Parathyroid adenoma (tissue), 2 donors: ENCODE measurements around the gene MCC.
"Not testable (repeated sequence)": the region's sequence is repeated elsewhere in the genome, so short reads cannot be mapped to it uniquely, and the experiment has no call there.

Experiments used
- H2AFZ ChIP-seq: fragments of 300-600 bp; sonication (generic); one replicate; pipeline ENCODE4 v1.7.0; 2017; ENCODE audit warnings: antibody characterized with exemption, mild to moderate bottlenecking
- H3K27ac ChIP-seq: fragments of 300-600 bp; sonication (generic); one replicate; pipeline ENCODE4 v1.7.0; 2017
- H3K27me3 ChIP-seq: fragments of 300-600 bp; sonication (generic); one replicate; pipeline ENCODE4 v1.7.0; 2017; ENCODE audit warnings: low read length; ENCODE audit not compliant: control insufficient read depth, insufficient read depth
- H3K36me3 ChIP-seq: fragments of 300-600 bp; sonication (generic); one replicate; pipeline ENCODE4 v1.7.0; 2017; ENCODE audit warnings: low read length; ENCODE audit not compliant: control insufficient read depth, insufficient read depth
- H3K4me1 ChIP-seq: fragments of 300-600 bp; sonication (generic); one replicate; pipeline ENCODE4 v1.7.0; 2017; ENCODE audit warnings: control low read depth
- H3K4me2 ChIP-seq: fragments of 300-600 bp; sonication (generic); one replicate; pipeline ENCODE4 v1.7.0; 2017; ENCODE audit warnings: low read length
- H3K4me3 ChIP-seq: fragments of 300-600 bp; sonication (generic); one replicate; pipeline ENCODE4 v1.7.0; 2017; ENCODE audit warnings: low read depth, low read length
- H3K79me2 ChIP-seq: fragments of 300-600 bp; sonication (generic); one replicate; pipeline ENCODE4 v1.7.0; 2017; ENCODE audit warnings: control low read depth
- H3K9ac ChIP-seq: fragments of 300-600 bp; sonication (generic); one replicate; pipeline ENCODE4 v1.7.0; 2017; ENCODE audit warnings: mild to moderate bottlenecking
- H3K9me3 ChIP-seq: fragments of 300-600 bp; sonication (generic); one replicate; pipeline ENCODE4 v1.7.0; 2017; ENCODE audit warnings: low read length; ENCODE audit not compliant: control insufficient read depth
- TF ChIP-seq, protein P1 (sequence below): fragments of 300-600 bp; sonication (generic); IDR thresholded peaks from one replicate; pipeline ENCODE4 v1.7.0; 2017; ENCODE audit warnings: antibody characterized with exemption, mild to moderate bottlenecking
- donor health status: primary hyperparathyroidism.

MCC gene

DNA sequence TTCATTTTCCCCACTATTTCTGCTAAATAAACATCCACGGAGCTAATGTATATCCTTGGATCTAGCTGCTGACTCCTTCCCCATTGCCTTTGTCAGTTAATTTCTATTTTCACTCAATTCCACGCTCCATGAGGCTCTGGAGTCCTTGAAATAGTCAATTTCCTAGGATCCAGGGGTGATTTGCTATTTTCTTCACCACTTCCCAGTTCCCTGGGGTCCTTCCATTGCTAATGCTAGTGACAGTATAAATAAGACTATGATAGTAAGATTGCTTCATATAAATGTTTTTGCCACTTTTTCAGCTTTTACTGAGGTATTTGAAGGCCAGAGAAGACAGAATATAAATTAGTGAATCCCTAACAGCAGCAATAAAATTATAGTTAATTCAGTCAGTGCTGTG is 66.6 kb downstream of the MCC start:
- TF ChIP-seq, protein P1, sequence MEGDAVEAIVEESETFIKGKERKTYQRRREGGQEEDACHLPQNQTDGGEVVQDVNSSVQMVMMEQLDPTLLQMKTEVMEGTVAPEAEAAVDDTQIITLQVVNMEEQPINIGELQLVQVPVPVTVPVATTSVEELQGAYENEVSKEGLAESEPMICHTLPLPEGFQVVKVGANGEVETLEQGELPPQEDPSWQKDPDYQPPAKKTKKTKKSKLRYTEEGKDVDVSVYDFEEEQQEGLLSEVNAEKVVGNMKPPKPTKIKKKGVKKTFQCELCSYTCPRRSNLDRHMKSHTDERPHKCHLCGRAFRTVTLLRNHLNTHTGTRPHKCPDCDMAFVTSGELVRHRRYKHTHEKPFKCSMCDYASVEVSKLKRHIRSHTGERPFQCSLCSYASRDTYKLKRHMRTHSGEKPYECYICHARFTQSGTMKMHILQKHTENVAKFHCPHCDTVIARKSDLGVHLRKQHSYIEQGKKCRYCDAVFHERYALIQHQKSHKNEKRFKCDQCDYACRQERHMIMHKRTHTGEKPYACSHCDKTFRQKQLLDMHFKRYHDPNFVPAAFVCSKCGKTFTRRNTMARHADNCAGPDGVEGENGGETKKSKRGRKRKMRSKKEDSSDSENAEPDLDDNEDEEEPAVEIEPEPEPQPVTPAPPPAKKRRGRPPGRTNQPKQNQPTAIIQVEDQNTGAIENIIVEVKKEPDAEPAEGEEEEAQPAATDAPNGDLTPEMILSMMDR: no peak

DNA sequence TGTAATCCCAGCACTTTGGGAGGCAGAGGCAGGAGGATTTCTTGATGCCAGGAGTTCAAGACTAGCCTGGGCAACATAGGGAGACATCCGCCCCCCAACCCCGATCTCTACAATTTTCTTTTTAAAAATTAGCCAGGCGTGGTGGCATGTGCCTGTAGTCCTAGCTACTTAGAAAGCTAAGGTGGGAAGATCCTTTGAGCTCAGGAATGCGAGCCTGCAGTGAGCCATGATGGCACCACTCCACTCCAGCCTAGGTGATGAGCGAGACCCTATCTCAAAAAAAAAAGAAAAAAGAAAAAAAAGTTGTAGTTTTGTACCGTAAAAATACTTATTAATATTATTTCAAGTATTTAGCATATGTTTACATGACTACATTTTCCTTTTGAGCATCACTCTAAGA is 82.7 kb downstream of the MCC start:
- Histone ChIP-seq H3K4me3 (no peak overlapping the region), H3K79me2 (no peaks in the 10 kb centered on the region), H3K4me2 (no peak overlapping the region), H3K9me3 (no peaks in the 10 kb centered on the region), H3K27ac (no peak overlapping the region), H3K36me3 (no peaks in the 10 kb centered on the region), H3K27me3 (no peaks in the 10 kb centered on the region), H3K9ac (no peak overlapping the region), H3K4me1 (no peaks in the 10 kb centered on the region), H2AFZ (no peak overlapping the region)
- TF ChIP-seq, protein P1: no peak

More for the DNA sequence above, 66.6 kb downstream of the MCC start:
- Histone ChIP-seq H3K9me3 (no peaks in the 10 kb centered on the region), H3K27me3 (no peaks in the 10 kb centered on the region), H3K27ac (no peak overlapping the region), H3K36me3 (no peaks in the 10 kb centered on the region), H3K4me2 (no peak overlapping the region), H3K4me1 (peaks cover 10% of the 10 kb centered on the region), H3K4me3 (no peak overlapping the region), H3K9ac (no peak overlapping the region), H2AFZ (no peak overlapping the region), H3K79me2 (peaks cover 2% of the 10 kb centered on the region)

- no peak overlapping the region for H3K4me2 ChIP-seq
- H3K79me2 ChIP-seq: no peaks in the 10 kb centered on the region
- no peak overlapping the region for H3K27ac ChIP-seq
- H2AFZ ChIP-seq: no peak overlapping the region
- no peaks in the 10 kb centered on the region for H3K4me1 ChIP-seq
- no peak overlapping the region for H3K9ac ChIP-seq
- no peaks in the 10 kb centered on the region for H3K27me3 ChIP-seq
- TF ChIP-seq, protein P1: no peak
- no peaks in the 10 kb centered on the region for H3K9me3 ChIP-seq
- no peaks in the 10 kb centered on the region for H3K36me3 ChIP-seq
- H3K4me3 ChIP-seq: no peak overlapping the region
These were observed 84.0 kb downstream of the MCC start for GRCh38 chr5:113404269-113404668.

DNA sequence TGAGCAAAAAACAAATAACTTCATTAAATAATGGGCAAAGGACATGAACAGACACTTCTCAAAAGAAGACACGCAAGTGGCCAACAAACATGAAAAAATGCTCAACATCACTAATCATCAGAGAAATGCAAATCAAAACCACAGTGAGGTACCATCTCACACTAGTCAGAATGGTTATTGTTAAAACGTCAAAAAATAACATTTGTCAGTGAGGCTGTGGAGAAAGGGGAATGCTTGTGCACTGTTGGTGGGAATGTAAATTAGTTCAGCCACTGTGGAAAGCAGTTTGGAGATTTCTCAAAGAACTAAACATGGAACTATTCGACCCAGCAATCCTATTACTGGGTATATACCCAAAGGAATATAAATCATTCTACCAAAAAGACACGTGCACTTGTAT is 90.3 kb downstream of the MCC start:
- H3K79me2 ChIP-seq, H3K36me3 ChIP-seq, H3K4me3 ChIP-seq, H3K27me3 ChIP-seq, H3K9ac ChIP-seq, H2AFZ ChIP-seq, H3K27ac ChIP-seq, H3K4me1 ChIP-seq, H3K4me2 ChIP-seq, H3K9me3 ChIP-seq: not testable (repeated sequence)

GRCh38 chr5:113397046-113397445 is 91.2 kb downstream of the MCC start:
- no peak overlapping the region for H3K9ac ChIP-seq
- no peak overlapping the region for H3K4me2 ChIP-seq
- H2AFZ ChIP-seq: no peak overlapping the region
- H3K4me3 ChIP-seq: no peak overlapping the region
- H3K79me2 ChIP-seq: no peaks in the 10 kb centered on the region
- H3K9me3 ChIP-seq: no peaks in the 10 kb centered on the region
- H3K27ac ChIP-seq: no peak overlapping the region
- no peaks in the 10 kb centered on the region for H3K36me3 ChIP-seq
- no peaks in the 10 kb centered on the region for H3K4me1 ChIP-seq
- no peaks in the 10 kb centered on the region for H3K27me3 ChIP-seq
- TF ChIP-seq, protein P1: no peak
